KMS-11 (cell line): ENCODE measurements around the gene RNF34.
"Not testable (repeated sequence)": the region's sequence is repeated elsewhere in the genome, so short reads cannot be mapped to it uniquely, and the experiment has no call there.

Source experiments
- H2AFZ ChIP-seq: fragments of 200-600 bp; sonication (generic); 2 replicates; pipeline ENCODE4 v1.6.1; 2016; ENCODE audit warnings: antibody characterized with exemption, mixed run types, low read depth
- H3K27ac ChIP-seq: fragments of 200-600 bp; sonication (generic); 2 replicates; pipeline ENCODE4 v1.6.1; 2016; ENCODE audit warnings: mild to moderate bottlenecking, mixed run types
- H3K27me3 ChIP-seq: fragments of 200-600 bp; sonication (generic); 2 replicates; pipeline ENCODE4 v1.6.1; 2017; ENCODE audit warnings: mild to moderate bottlenecking, low read depth, mixed run types, moderate library complexity; ENCODE audit not compliant: insufficient read depth
- H3K36me3 ChIP-seq: fragments of 200-600 bp; sonication (generic); 2 replicates; pipeline ENCODE4 v1.6.1; 2017; ENCODE audit warnings: mild to moderate bottlenecking, mixed run types; ENCODE audit not compliant: insufficient read depth
- H3K4me1 ChIP-seq: fragments of 200-600 bp; sonication (generic); 2 replicates; pipeline ENCODE4 v1.6.1; 2016; ENCODE audit warnings: mild to moderate bottlenecking, low read depth, mixed run types; ENCODE audit not compliant: poor library complexity, severe bottlenecking
- H3K4me2 ChIP-seq: fragments of 200-600 bp; sonication (generic); 2 replicates; pipeline ENCODE4 v1.7.0; 2016; ENCODE audit warnings: mild to moderate bottlenecking, mixed run types
- H3K4me3 ChIP-seq: fragments of 200-600 bp; sonication (generic); IDR thresholded peaks from 2 replicates; pipeline ENCODE4 v1.6.1; 2017; ENCODE audit warnings: low read depth, low read length, mixed read lengths; ENCODE audit not compliant: insufficient read depth
- H3K79me2 ChIP-seq: fragments of 200-600 bp; sonication (generic); 2 replicates; pipeline ENCODE4 v1.6.1; 2016; ENCODE audit warnings: low read depth, mixed run types; ENCODE audit not compliant: insufficient read depth
- H3K9ac ChIP-seq: fragments of 200-600 bp; sonication (generic); 2 replicates; pipeline ENCODE4 v1.6.1; 2016; ENCODE audit warnings: mild to moderate bottlenecking, mixed run types
- H4K20me1 ChIP-seq: fragments of 200-600 bp; sonication (generic); 2 replicates; pipeline ENCODE4 v1.6.1; 2016; ENCODE audit warnings: mild to moderate bottlenecking, mixed run types; ENCODE audit not compliant: insufficient read depth
- TF ChIP-seq, protein P1 (sequence below): fragments of 200-600 bp; sonication (generic); conservative IDR thresholded peaks from 2 replicates; pipeline ENCODE4 v1.6.1; 2017; ENCODE audit warnings: low read depth, mild to moderate bottlenecking, antibody characterized with exemption, low read length, moderate library complexity, mixed read lengths

RNF34 gene

DNA sequence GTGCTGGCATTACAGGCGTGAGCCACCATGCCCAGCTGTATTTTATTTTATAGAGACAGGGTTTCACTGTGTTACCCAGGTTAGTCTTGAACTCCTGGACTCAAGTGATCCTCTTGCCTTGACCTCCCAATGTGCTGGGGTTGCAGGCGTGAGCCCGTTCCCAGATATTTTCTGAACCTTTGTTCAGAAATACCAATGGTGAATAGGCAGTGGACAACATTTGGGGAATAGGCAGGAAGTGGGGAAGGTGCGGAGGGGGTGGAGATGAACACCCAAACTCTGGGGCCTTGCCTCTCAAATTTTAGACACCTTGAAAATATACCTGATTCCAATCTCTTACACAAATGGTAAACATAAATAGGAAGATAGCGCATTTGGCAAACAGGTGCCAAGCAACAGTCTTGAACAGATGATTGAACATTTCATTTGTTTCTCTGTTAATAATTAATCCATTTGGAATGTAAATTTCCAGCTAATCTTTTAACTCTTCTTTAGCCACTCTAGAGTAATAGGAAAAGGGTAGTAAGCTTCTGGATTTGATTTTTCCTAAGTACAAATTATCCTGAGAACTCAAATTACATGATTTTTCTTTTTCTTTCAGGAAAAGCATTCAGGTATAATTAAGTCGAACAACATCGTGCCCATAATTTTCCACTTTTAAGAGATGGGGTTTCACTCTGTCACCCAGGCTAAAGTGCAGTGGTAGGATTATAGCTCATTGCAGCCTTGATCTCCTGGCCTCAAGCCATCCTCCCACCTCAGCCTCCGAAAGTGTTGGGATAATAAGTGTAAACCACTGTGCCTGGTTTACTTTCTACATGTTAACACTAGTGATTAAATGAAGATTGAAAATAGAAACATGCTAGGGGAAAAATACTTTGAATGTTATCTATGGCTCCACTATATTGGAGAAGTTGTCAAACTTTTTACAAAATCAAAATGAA is 22.9 kb upstream of the RNF34 start:
- Histone ChIP-seq H2AFZ (no peak overlapping the region), H3K79me2 (no peaks in the 10 kb centered on the region), H3K4me1 (no peaks in the 10 kb centered on the region), H4K20me1 (no peaks in the 10 kb centered on the region), H3K27me3 (no peaks in the 10 kb centered on the region), H3K4me2 (no peak overlapping the region), H3K36me3 (no peaks in the 10 kb centered on the region), H3K27ac (no peak overlapping the region), H3K9ac (no peak overlapping the region), H3K4me3 (no peak overlapping the region)
- TF ChIP-seq, protein P1, sequence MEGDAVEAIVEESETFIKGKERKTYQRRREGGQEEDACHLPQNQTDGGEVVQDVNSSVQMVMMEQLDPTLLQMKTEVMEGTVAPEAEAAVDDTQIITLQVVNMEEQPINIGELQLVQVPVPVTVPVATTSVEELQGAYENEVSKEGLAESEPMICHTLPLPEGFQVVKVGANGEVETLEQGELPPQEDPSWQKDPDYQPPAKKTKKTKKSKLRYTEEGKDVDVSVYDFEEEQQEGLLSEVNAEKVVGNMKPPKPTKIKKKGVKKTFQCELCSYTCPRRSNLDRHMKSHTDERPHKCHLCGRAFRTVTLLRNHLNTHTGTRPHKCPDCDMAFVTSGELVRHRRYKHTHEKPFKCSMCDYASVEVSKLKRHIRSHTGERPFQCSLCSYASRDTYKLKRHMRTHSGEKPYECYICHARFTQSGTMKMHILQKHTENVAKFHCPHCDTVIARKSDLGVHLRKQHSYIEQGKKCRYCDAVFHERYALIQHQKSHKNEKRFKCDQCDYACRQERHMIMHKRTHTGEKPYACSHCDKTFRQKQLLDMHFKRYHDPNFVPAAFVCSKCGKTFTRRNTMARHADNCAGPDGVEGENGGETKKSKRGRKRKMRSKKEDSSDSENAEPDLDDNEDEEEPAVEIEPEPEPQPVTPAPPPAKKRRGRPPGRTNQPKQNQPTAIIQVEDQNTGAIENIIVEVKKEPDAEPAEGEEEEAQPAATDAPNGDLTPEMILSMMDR = no peak

DNA sequence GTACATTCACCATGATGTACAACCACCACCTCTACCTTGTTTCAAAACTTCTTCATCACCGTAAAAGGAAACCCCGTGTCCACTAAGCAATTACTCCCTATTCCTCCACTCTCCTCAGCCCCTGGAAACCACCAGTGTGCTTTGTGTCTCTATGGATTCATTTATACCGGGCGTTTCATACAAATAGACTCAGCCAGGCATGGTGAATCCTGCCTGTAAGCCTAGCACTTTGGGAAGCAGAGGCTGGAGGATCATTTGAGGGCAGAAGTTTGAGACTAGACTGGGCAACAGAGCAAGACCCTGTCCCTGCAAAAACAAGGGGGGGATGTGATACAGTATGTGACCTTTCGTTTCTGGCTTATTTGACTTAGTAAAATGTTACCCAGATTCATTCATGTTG is 21.2 kb upstream of the RNF34 start:
- H2AFZ ChIP-seq = no peak overlapping the region
- no peak overlapping the region for H3K27ac ChIP-seq
- H3K79me2 ChIP-seq = no peaks in the 10 kb centered on the region
- no peak overlapping the region for H3K9ac ChIP-seq
- no peaks in the 10 kb centered on the region for H3K27me3 ChIP-seq
- no peaks in the 10 kb centered on the region for H3K4me1 ChIP-seq
- TF ChIP-seq, protein P1 = no peak
- no peaks in the 10 kb centered on the region for H3K36me3 ChIP-seq
- no peaks in the 10 kb centered on the region for H4K20me1 ChIP-seq
- no peak overlapping the region for H3K4me2 ChIP-seq
- no peak overlapping the region for H3K4me3 ChIP-seq

DNA sequence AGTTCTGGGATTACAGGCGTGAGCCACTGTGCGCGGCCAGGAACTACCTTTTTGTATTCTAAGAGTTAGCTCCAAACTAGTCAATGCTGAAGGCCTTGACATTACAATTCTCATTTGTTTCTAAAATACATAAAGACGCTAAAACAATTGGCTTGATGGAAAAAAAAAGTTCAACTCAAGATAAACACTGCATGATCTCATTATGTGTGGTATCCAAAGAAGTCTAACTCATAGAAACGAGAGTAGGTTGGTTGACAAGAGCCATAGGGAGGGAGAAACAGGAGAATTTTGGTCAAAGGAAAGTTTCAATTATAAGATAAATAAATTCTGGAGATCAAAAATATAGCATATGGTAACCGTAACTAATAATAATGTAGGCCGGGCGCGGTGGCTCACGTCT is 20.0 kb upstream of the RNF34 start:
- no peak overlapping the region for H3K4me3 ChIP-seq
- no peak overlapping the region for H3K9ac ChIP-seq
- H3K4me1 ChIP-seq = no peaks in the 10 kb centered on the region
- H2AFZ ChIP-seq = no peak overlapping the region
- TF ChIP-seq, protein P1 = no peak
- no peaks in the 10 kb centered on the region for H3K27me3 ChIP-seq
- H3K79me2 ChIP-seq = no peaks in the 10 kb centered on the region
- no peaks in the 10 kb centered on the region for H4K20me1 ChIP-seq
- H3K27ac ChIP-seq = no peak overlapping the region
- no peak overlapping the region for H3K4me2 ChIP-seq
- no peaks in the 10 kb centered on the region for H3K36me3 ChIP-seq

DNA sequence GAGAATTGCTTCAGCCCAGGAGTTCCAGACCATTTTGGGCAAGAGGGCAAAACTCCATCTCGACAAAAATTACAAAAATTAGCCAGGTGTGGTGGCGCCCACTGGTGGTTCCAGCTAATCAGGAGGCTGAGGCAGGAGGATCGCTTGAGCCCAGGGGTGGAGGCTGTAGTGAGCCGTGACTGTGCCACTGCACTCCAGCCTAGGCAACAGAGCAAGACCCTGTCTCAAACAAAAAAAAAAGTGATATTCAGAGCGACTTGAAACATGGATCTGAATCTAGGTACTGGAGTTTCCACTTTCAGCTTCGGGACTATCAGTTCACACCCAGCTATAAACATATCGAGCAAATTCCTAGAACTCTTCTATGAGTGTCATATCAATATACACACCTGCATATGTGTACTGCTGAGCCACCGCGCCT is 16.3 kb upstream of the RNF34 start:
- Histone ChIP-seq H2AFZ (no peak overlapping the region), H3K4me1 (no peaks in the 10 kb centered on the region)
- TF ChIP-seq, protein P1 = no peak

DNA sequence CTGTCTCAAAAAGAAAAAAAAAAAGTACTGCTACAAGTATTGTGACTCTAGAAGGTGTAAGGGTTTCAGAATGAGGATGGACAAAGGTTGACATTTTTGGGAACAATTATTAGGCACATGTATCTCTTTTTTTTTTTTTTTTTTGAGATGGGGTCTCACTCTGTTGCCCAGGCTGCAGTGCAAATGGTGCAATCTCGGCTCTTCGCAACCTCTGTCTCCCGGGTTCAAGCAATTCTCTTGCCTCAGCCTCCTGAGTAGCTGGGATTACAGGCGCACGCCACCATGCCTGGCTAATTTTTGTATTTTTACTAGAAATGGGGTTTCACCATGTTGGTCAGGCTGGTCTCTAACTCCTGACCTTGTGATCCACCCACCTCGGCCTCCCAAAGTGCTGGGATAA is 15.0 kb upstream of the RNF34 start:
- not testable (repeated sequence) for H3K36me3 ChIP-seq, H3K79me2 ChIP-seq, H4K20me1 ChIP-seq, H3K4me3 ChIP-seq, H3K9ac ChIP-seq, H3K4me2 ChIP-seq, H2AFZ ChIP-seq, H3K27ac ChIP-seq, H3K27me3 ChIP-seq, H3K4me1 ChIP-seq

More for the DNA sequence above, 16.3 kb upstream of the RNF34 start:
- Histone ChIP-seq H3K4me2 (no peak overlapping the region), H3K27ac (no peak overlapping the region), H3K27me3 (no peaks in the 10 kb centered on the region), H3K9ac (no peak overlapping the region), H3K36me3 (no peaks in the 10 kb centered on the region), H3K4me3 (no peak overlapping the region), H4K20me1 (no peaks in the 10 kb centered on the region), H3K79me2 (no peaks in the 10 kb centered on the region)
